ENCODE measurements around the gene AZI2.

DNA sequence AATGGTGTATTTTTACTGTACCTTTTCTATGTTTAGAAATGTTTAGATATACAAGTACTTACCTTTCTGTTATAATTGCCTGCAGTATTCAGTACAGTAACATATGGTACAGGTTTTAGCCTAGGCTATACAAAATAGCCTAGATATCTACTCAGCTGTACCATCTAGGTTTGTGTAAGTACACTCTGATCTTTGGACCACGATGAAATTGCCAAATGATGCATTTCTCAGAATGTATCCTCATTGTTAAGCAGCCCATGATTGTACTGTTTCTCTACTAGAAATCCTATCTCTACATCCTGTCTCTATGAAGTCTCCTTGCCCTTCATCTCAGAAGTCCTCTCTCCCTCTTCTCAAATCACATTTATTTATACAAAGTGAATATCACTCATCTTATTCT lies 32.9 kb downstream of the AZI2 start:
- TF ChIP-seq, protein P1, sequence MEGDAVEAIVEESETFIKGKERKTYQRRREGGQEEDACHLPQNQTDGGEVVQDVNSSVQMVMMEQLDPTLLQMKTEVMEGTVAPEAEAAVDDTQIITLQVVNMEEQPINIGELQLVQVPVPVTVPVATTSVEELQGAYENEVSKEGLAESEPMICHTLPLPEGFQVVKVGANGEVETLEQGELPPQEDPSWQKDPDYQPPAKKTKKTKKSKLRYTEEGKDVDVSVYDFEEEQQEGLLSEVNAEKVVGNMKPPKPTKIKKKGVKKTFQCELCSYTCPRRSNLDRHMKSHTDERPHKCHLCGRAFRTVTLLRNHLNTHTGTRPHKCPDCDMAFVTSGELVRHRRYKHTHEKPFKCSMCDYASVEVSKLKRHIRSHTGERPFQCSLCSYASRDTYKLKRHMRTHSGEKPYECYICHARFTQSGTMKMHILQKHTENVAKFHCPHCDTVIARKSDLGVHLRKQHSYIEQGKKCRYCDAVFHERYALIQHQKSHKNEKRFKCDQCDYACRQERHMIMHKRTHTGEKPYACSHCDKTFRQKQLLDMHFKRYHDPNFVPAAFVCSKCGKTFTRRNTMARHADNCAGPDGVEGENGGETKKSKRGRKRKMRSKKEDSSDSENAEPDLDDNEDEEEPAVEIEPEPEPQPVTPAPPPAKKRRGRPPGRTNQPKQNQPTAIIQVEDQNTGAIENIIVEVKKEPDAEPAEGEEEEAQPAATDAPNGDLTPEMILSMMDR (IDR thresholded peaks at IDR 0.05; ENCODE audit: low read depth, low read length, missing input control) = no peak
- TF ChIP-seq, protein P2, sequence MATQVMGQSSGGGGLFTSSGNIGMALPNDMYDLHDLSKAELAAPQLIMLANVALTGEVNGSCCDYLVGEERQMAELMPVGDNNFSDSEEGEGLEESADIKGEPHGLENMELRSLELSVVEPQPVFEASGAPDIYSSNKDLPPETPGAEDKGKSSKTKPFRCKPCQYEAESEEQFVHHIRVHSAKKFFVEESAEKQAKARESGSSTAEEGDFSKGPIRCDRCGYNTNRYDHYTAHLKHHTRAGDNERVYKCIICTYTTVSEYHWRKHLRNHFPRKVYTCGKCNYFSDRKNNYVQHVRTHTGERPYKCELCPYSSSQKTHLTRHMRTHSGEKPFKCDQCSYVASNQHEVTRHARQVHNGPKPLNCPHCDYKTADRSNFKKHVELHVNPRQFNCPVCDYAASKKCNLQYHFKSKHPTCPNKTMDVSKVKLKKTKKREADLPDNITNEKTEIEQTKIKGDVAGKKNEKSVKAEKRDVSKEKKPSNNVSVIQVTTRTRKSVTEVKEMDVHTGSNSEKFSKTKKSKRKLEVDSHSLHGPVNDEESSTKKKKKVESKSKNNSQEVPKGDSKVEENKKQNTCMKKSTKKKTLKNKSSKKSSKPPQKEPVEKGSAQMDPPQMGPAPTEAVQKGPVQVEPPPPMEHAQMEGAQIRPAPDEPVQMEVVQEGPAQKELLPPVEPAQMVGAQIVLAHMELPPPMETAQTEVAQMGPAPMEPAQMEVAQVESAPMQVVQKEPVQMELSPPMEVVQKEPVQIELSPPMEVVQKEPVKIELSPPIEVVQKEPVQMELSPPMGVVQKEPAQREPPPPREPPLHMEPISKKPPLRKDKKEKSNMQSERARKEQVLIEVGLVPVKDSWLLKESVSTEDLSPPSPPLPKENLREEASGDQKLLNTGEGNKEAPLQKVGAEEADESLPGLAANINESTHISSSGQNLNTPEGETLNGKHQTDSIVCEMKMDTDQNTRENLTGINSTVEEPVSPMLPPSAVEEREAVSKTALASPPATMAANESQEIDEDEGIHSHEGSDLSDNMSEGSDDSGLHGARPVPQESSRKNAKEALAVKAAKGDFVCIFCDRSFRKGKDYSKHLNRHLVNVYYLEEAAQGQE (IDR thresholded peaks at IDR 0.05) = no peak
